Raji (cell line): ENCODE measurements around the gene SMIM1.

Source experiments
- POLR2A ChIP-seq: IDR thresholded peaks from 2 replicates; pipeline ENCODE4 v1.6.1; 2011; ENCODE audit warnings: low read depth, low read length, control low read depth; ENCODE audit not compliant: insufficient read depth

The SMIM1 gene

DNA sequence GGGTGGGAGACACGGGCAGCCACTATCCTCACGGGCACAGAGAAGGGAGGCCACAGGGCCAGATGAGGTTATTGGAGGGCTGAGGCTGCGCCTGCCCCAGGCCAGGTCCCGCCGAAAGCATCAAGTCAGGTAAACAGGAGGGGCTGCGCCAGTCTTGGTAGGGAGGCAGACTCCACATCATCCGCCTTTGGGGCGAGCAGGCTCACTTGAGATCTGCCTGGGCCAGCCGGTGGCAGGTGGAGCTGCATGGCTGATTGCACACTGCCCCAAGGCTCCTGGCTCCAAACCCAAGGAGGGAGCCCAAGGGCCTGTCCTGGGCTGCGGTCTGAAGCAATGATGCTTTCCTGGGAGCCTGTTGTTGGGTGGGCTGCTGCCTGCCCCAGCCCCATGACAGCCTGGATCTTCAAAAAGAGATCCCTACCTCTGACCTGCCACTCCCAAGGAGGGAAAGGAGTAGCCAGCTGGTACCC, 4.6 kb downstream of the SMIM1 start:
- no peak for TF ChIP-seq POLR2A

DNA sequence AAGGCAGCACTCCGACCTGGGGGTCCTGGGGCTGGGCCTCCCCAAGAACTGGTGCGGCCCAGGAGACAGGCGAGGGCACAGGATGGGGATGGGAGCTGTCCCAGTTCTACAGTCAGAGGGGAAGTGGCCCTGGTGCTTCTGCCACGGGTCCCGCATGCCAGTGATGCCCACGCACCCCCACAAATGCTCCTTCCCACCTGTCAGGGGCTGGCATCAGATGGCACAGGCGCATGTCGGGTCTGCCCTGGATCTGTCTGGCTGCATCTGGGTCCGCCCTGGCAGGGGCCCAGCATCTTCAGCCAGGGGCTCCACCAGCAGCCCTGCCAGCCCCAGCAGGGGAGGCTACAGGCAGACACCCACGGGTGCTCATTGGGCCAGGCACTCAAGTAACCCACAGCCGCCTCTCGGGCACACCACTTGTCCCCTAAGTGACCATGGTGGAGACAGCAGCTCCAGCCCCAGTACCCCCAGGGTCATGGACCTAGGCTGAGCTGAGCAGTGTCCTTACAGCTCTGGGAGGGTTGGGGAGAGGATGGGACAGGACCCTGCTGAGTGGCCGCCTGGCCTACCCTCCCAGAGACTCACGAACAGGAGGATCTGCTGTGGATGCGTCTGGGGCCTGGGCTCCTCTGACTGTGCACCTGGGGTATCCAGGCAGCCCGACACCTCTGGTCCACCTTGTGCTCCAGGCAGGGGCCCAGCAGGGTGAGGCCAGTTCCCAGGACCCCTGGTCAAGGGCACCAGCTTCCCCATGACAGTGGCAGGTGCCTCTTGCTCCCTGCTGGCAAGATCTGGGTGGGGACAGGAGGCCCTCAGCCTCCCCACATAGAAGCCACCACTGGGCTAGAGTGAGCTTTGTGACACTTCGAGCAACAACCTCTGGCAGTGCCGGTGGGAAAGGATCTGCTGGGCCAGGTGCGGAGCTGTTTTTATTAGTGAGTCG, 5.4 kb downstream of the SMIM1 start:
- no peak for TF ChIP-seq POLR2A

DNA sequence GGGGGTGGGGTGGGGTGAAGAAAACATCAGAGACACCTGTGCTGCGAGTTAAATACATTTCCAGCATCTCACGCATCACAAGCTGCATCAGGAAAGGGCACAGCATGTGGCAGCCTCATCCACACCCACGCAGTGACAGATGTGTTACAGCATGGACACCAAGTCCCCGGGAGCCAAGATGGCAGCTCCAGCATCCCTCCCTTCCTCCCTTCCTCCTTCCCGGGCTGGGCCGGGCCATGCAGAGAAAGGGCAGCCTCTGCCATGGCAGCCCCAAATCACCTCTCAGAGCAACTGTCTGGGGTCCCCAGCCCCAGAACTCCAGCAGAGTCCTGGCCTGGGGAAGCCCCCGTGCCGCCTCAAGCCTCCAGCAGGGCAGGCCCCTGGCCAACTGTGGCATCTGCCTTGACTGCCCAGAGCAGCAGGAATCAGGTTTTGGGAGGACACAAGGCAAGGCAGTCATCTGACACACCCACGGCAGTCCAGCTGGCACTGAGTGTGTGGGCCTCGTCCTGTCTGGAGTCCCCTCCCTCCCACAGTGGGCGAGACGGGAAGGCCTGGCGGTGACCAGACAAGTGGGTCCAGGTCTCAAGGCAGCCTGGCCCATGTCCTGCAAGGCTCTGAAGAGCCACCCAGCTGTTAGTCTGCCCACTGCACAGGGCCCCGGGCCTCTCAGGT, 6.2 kb downstream of the SMIM1 start:
- no peak for TF ChIP-seq POLR2A

DNA sequence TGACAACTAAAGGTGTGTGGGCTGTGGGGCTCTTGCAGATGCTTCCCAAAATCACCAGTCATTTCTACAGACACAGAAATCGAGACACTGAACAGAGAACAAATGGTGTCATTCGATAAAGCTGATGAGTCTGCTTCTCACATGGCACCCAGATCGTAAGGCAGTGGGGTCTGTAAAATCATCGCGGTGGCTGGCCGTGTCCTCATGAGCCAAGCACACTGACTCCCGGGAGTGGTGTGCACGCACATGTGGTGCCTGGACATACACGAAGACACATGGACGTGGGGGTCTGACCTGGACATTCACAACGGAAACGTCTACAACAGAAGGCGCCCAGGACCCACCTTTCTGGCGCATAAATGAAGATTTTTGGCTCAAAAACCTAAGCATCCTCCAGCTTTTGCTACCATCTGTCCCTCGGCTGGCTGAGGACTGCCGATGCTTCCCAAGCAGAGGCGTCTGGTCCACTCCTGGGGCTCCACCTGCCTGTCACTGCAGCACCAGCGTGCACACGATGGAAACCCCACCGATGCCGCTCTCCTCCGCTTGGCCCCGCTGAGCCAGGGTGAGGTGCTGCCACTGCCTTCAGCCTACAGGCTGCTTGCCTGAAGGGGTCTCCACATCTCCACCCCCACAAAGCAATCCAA, 6.8 kb downstream of the SMIM1 start:
- no peak for TF ChIP-seq POLR2A

DNA sequence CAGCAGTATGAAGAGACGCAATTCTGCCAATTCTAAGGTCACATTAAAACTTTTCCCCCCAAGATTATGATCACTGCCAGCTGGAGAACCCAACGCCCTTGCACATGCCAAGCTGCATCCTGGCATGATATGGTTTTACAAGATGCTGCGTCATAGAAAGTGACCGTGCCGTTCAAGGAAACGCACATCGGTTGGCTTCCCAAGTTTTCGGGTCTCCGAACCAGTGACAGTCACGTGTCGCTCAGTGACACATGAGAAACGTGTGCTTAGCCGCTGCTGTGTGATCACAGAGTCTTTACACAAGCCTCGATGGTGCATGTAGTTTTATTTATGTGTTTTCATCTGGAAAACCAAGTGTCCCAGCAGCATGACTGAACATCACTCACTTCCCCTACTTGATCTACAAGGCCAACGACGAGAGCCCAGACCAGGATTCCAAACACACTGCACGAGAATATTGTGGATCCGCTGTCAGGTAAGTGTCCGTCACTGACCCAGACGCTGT, 7.4 kb downstream of the SMIM1 start:
- no peak for TF ChIP-seq POLR2A

DNA sequence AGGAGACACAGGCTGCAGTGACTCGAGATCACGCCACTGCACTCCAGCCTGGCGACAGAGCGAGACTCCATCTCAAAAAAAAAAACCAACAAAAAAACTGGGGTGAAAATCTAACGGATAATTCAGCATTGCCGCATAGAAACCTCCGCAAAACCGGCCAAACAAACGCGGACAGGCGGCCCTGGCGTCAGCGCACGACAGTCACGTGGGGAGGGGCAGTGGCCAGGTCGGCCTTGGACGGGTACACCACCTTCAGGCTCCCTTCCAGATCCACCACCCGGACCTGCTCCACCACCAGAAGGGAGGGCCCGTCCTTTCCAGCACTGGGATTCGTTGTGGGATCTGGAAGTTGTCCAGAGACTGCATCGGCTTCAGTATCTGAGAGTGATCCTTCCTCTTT, 8.4 kb downstream of the SMIM1 start:
- no peak for TF ChIP-seq POLR2A

DNA sequence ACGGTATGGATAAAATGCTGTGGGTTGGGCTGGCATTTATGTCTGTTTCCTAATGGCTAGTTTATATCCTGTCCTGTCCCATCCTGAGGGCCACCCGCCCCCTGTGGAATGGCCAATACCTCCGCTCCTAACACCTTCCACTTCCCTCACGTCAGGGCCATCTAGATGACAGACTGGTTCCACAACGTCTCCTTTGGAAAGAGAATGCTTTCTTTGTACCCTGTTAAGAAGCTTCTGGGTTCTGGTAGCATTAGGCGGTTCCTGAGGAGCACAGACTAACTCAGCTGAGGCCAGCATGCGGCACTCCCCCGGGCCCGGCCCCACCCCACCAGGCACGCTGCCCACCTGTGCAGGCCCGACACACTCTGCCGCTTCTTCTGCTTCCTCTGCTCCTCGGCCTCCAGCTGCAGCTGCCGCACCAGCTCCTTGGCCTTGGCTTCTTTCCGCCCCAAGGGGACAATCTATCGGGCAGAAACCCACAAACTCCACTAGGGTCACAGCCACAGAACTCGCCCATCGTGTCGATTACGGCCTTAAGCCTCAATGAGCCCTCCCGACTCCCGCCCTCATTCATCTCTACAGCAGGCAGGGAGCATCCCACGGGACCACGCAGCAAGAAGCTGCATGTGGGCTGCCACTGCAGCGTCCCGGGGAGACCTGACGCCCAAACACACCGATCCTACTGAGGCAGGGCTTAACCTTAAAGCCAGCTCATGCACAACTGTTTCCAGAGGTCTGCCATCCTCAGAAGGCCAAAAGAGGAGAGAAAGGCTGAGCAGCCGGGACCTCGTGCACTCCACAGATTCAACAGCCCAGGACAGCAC, 11.3 kb downstream of the SMIM1 start:
- TF ChIP-seq POLR2A: no peak

DNA sequence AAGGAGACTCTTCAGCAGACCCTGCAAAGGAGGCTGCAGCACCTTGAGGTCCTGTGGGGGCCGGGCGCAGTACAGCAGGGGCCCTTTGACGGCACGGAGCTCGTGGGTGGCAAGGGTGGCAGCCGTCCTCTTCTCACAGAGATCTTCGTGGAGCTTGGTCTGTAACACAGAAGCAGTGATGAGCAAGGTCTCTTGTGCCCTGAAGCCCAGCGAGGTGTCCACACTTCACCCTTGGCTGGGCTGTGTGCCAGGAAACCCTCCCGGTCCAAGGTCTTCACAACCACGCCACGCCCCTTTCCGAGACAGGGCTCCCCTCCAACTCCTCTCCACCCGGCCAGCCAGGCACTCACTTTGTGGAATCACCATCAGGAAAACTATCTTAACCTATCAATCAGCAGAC, 12.5 kb downstream of the SMIM1 start:
- no peak for TF ChIP-seq POLR2A

DNA sequence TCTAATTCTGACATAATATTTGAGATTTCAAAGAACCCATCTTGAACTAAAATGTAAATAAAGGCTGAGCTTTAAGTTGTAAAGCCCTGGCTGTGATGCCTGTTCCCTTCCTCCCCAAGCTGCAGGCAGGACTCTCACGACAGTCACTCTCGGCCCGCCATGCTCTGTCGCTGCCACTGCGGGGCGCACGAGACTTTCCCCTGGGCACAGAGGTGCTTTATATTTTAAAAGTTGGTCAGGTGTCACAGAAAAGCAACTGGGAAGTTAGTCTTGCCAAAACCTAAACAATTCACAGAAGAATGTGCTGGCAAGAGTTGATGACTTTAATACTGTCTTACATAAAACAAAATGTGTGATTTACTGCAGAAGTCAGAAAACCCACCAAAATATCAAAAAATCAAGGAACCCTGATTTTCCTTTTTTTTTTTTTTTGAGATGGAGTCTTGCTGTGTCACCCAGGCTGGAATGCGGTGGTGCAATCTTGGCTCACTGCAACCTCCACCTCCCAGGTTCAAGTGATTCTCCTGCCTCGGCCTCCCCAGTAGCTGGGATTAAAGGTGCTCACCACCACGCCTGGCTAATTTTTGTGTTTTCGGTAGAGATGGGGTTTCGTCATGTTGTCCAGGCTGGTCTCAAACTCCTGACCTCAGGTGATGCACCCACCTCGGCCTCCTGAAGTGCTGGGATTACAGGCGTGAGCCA, 13.1 kb downstream of the SMIM1 start:
- TF ChIP-seq POLR2A: no peak

DNA sequence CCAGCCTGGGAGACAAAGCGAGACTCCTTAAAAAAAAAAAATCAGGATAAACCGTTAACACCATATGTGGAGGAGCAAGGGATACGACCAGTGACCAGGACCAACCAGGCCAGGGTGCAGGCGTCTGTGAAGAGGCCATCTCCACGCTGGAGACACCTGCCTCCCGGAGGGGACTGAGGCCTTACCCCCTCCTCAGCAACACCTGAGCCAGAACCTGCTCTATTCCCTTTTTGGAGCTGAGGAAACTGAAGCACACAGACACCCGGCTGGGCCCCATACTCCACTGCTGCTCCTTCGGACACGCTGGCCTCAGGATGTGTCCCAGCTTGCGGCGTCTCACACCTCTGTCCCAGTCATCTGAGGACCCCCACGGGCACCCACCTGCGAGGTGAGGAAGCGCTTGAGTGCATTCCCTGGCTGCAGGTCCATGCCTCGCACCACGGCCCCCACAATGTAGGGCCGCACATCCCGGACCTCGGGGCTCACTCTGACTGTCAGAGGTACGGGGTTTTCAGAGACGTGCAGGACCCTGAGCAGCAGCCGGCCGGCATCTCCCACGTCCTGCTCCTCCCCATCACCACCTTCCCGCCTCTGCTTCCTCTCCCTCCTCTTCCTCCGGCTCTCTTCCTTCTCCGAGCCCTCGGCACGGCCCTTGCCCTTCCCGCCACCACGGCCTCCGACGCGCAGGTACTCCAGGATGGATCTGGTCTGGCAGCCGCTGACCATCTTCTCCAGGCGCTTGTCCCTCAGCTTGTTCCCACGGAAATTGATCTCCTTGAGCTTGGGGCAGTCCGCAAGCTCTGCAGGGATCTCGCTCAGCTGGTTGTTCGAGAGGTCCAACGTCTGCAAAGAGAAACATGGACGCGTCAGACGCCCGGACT, 14.2 kb downstream of the SMIM1 start:
- no peak for TF ChIP-seq POLR2A

DNA sequence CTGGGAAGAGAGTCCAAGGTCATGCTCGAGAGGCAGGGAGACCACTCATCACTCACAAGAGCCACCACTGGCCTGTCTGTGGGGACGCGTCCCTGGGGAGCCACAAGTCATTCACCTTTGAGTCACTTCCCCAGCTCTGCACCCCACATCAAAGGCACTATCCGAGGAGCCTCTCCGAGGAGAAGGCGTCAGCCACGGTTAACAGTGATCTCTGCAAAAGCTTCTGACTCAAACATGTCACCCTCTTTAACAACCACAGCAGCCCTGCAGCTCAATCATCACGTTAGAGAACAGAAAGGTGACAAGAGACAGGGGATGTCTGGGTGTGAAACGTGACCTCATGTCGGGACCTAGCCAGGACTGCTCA, 14.8 kb downstream of the SMIM1 start:
- no peak for TF ChIP-seq POLR2A

DNA sequence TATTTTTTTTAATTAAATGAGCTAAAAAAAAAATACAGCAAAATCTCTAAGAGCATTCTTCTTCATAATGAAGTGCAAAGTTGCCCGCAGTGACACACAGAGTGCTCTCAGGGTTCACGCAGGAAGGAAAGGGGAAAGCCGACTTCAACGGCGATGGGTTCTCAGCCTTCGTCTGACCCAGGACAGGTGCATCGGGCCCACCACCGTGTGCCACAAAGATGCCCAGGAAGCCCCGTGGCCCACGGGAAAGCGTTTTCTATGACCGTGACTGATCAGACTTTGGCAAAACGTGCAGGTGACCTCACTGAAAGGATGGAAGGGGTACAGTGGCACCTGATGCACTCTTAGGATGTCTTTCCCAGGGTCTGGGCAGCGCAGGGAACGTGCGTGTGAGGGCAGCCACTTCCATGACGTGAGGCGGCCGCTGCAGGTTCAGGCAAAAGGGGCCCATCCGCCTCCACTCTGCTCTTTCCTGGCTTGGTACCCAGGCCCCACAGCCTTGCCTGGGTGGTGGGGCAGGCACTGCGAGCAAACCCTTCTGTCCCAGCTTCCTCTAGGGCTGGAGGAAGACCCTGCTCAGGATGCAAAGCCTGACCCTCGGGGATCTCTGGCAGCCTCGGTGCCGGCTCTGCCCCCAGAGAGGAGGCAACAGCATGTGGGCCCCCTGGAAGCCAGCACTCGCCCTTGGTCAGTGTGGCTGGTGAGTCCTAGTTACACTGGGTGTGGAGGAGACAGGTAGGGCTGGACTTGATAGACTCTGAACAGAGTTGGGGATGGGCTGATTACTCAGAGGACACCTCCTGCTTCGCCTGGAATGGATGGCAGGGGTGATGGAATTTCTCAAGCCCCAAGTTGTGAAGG, 15.4 kb downstream of the SMIM1 start:
- no peak for TF ChIP-seq POLR2A
